GM20000 (cell line): ENCODE measurements around the gene STXBP1.

ENCODE experiments used
- DNase-seq: peaks from one replicate; pipeline ENCODE4 v3.0.0; 2012; ENCODE audit warnings: low spot score
- CTCF ChIP-seq: IDR thresholded peaks from 2 replicates; pipeline ENCODE4 v1.5.1; 2012; ENCODE audit warnings: mild to moderate bottlenecking, control low read depth; ENCODE audit errors: extremely low read depth, missing control alignments

Gene STXBP1

GRCh38 chr9:127690735-127691134 lies 78.7 kb downstream of the STXBP1 start:
- TF ChIP-seq CTCF = no peak
- no peak for DNase-seq

GRCh38 chr9:127692071-127692470 lies 80.0 kb downstream of the STXBP1 start:
- no peak for DNase-seq
- TF ChIP-seq CTCF = no peak

GRCh38 chr9:127693143-127693542 lies 81.1 kb downstream of the STXBP1 start:
- no peak for DNase-seq
- TF ChIP-seq CTCF = no peak

- no peak for DNase-seq
- TF ChIP-seq CTCF = no peak
Measured at GRCh38 chr9:127693697-127694096, 81.6 kb downstream of the STXBP1 start.

GRCh38 chr9:127694890-127695720 lies 83.0 kb downstream of the STXBP1 start:
- no peak for TF ChIP-seq CTCF
- no peak for DNase-seq

- DNase-seq = no peak
- TF ChIP-seq CTCF = no peak
Measured at GRCh38 chr9:127697575-127697974, 85.5 kb downstream of the STXBP1 start.

GRCh38 chr9:127698386-127698785 lies 86.3 kb downstream of the STXBP1 start:
- DNase-seq = no peak
- no peak for TF ChIP-seq CTCF
